Measurements from ENCODE around the gene GAL3ST1. TPM values are rescaled to one million over a fixed set of nuclear protein-coding genes. Genes with fewer than 3 reads are reported as not detected.
A peak's percentile ranks its signal among the peaks of the same experiment; 100 is the strongest.

GAL3ST1 gene
- total and polyA plus RNA-seq, 2 of the 8 experiments (the other 6 are each of a cell fraction or from before 2014, with no cell fraction given) = 11.0 to 32.5 TPM

DNA sequence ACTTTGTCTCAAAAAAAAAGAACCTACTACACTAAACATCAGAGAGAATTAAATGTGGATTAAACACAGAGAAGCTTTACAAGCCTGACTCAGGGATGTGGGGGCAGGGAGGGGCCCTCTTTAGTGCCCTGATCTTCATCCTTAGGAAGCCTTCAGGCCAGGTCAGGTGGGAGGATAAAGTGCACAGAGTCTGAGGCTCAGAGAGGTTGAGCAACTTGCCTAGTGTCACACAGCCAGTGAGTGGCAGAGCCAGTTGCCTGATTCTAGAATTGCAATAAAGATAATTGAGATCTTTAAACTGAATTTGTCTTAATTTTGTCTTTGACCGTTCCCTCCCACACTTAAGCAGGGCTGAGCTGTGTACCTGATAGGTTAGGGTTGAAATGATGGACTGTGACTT, 35.1 kb downstream of the GAL3ST1 start:
- Histone ChIP-seq H2BK12ac (ENCODE audit: low read depth, low read length) (no peak overlapping the region), H3K18ac (ENCODE audit: extremely low read depth, low read length) (no peak overlapping the region), H4K20me1 (replicated peaks in 1 of 2; ENCODE audit: control insufficient read depth in 1 of 2, insufficient read depth in 2 of 2, low read length in 2 of 2) (no peaks in the 10 kb centered on the region), H3K79me1 (ENCODE audit: low read depth, low read length) (no peaks in the 10 kb centered on the region), H2BK15ac (ENCODE audit: low read length) (no peak overlapping the region), H3K36me3 (ENCODE audit: control insufficient read depth in 2 of 4, insufficient read depth in 4 of 4, low read length in 3 of 4) (no peaks in the 10 kb centered on the region), H3K9me3 (ENCODE audit: insufficient read depth in 2 of 2, low read depth in 1 of 2, low read length in 1 of 2) (no peaks in the 10 kb centered on the region), H2BK120ac (replicated peaks; ENCODE audit: low read depth, low read length) (no peak overlapping the region), H3K9ac (replicated peaks in 1 of 4; ENCODE audit: extremely low read depth in 1 of 4, low read depth in 3 of 4, low read length in 3 of 4) (no peak overlapping the region), H3K79me2 (ENCODE audit: control insufficient read depth in 1 of 2, insufficient read depth in 2 of 2, low read length in 2 of 2) (no peaks in the 10 kb centered on the region), H3K4me3 (ENCODE audit: extremely low read depth in 1 of 4, insufficient read depth in 2 of 4, low read depth in 3 of 4, low read length in 4 of 4) (no peak overlapping the region), H2BK20ac (ENCODE audit: low read length) (no peak overlapping the region), H3K4me2 (ENCODE audit: insufficient read depth in 1 of 2, low read depth in 2 of 2, low read length in 2 of 2) (no peak overlapping the region), H3K23ac (ENCODE audit: insufficient read length) (no peak overlapping the region), H2AFZ (ENCODE audit: low read length) (no peak overlapping the region), H2AK5ac (ENCODE audit: low read depth, low read length) (peak overlapping the region; percentile 30; the same call in 1 of the 2 replicates), H4K8ac (ENCODE audit: extremely low read depth, insufficient read depth, low read length) (no peak overlapping the region), H3K4me1 (replicated peaks in 1 of 4; ENCODE audit: control insufficient read depth in 3 of 4, insufficient read depth in 4 of 4, low read length in 3 of 4) (peaks cover 0 to 9% (median 4%) of the 10 kb centered on the region in 4 experiments; a peak in 4 of 7 replicates), H3K27me3 (replicated peaks in 1 of 4; ENCODE audit: control insufficient read depth in 3 of 4, extremely low read depth in 1 of 4, insufficient read depth in 3 of 4, low read length in 3 of 4) (peaks cover 5 to 13% (median 11%) of the 10 kb centered on the region in 4 experiments), H3K4ac (replicated peaks; ENCODE audit: insufficient read length, low read depth, low read length) (no peak overlapping the region), H3K14ac (ENCODE audit: insufficient read length) (no peak overlapping the region), H3K56ac (replicated peaks; ENCODE audit: insufficient read length, low read depth, low read length) (no peak overlapping the region), H2BK5ac (ENCODE audit: low read depth, low read length) (no peak overlapping the region), H3K23me2 (ENCODE audit: low read depth, low read length) (peaks cover 3% of the 10 kb centered on the region), H4K91ac (replicated peaks; ENCODE audit: insufficient read length, low read length) (no peak overlapping the region), H4K5ac (ENCODE audit: insufficient read length, low read depth, low read length) (no peak overlapping the region), H3K27ac (ENCODE audit: low read depth, low read length) (no peak overlapping the region)
- POLR2A ChIA-PET (ENCODE audit: partially characterized antibody) = interaction anchor here (0.9 kb wide), 1 partner anchor 15 kb away, joined by 3 read pairs; no protein-coding TSS in a partner anchor
- TF ChIP-seq RAD21 (IDR thresholded peaks at IDR 0.05 in 1 of 2, conservative IDR thresholded peaks at IDR 0.05 in 1 of 2; ENCODE audit: low read depth in 2 of 2, low read length in 2 of 2) = no peak
- no peak for TF ChIP-seq HDAC6 (IDR thresholded peaks at IDR 0.05; ENCODE audit: low read depth, low read length)
- TF ChIP-seq TBP (IDR thresholded peaks at IDR 0.05; ENCODE audit: low read depth, low read length) = no peak
- TF ChIP-seq ASH2L (IDR thresholded peaks at IDR 0.05; ENCODE audit: low read length) = no peak
- TF ChIP-seq RFX5 (IDR thresholded peaks at IDR 0.05; ENCODE audit: borderline replicate concordance, low read depth, low read length) = no peak
- TF ChIP-seq KDM1A (IDR thresholded peaks at IDR 0.05; ENCODE audit: borderline replicate concordance, low read length) = peak; percentile 48; the same call in 1 of the 2 replicates
- TF ChIP-seq NANOG (IDR thresholded peaks at IDR 0.05; ENCODE audit: insufficient read depth, low read depth, low read length, poor library complexity, severe bottlenecking) = no peak
- CTCF ChIA-PET (ENCODE audit: partially characterized antibody) = interaction anchor here (0.8 kb wide), 1 partner anchor 17 kb away, joined by 3 read pairs; no protein-coding TSS in a partner anchor
- FAIRE-seq (no peak), DNase-seq (ENCODE audit: low read depth in 1 of 2, low spot score in 2 of 2) (no peak)
- WGBS, 2 experiments (ENCODE audit: extremely low coverage in 1 of 2, insufficient coverage in 1 of 2, insufficient read length in 1 of 2, insufficient replicate concordance in 2 of 2, low coverage in 1 of 2, low lambda C conversion rate in 2 of 2, missing lambda C conversion rate in 1 of 2) = 92% methylated on average over 1 of the region's 1 CpG; no CpG with 5 or more reads in 1 of the 2 experiments

All from H1 (cell line).